NK-92 treated with Interleukin-12 subunit alpha and Interleukin-12 subunit beta, amount 100 ng/mL, for 24 hours (cell line): ENCODE measurements around the gene STK4.
"Not testable (repeated sequence)": the region's sequence is repeated elsewhere in the genome, so short reads cannot be mapped to it uniquely, and the experiment has no call there.

Experiments used
- DNase-seq: peaks from one replicate; lab custom pipeline; 2025; lab: John Stamatoyannopoulos, UW

The STK4 gene

DNA sequence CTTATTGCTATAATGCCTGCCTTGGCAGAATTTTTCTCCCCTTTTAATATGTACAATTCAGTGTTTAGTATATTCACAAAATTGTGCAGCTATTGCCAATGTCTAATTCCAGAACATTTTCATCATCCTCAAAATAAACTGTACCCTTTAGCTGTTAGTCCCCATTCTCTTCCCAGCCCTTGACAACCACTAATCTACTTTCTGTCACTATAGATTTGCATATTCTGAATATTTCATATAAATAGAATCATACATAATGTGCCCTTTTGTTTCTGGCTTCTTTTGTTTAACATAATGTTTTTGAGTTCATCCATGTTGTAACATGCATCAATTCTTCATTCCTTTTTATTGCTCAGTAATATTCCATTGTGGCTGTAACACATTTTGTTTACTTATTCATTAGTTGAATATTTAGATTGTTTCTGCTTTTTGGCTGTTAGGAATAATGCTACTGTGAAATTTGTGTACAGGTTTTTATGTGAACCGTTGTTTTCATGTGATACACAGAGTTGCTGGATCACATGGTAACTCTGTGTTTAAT, 22.4 kb downstream of the STK4 start:
- no peak for DNase-seq

DNA sequence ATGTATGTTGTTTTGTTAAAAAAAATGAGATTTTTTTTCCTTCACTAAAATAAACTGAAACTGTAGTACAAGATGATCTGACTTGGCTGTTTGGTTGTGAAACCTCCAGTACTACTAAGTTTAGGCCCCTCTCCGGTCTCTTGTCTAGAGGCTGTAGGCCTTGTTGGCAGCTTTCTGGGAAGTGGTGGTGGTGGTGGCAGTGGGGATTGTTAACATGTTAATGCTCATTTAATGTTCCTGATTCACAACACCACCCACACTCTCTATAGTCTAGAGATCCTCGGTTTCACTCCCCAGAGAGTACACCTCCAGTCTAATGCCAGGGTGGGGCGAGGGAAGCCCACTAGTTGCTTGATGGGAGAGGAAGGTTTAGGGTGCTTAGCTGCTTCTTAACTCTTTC, 24.1 kb downstream of the STK4 start:
- no peak for DNase-seq

DNA sequence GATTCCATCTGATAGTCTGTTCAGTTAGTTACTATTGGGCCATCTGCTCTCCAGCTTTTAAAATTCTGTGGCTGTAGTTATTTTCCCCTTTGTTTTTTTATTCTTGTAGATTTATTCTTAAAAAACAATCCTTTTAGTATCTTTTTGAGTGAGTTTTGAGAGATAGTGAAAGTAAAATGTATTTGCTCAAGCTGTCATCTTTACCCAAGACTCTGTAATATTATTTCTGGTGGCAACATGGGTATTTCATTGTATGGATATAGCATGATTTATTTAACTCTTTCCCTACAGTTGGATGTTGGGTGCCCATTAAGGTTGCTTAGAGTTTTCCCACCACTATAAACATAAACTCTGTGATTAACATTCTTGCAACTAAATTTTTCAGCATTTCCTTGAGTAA, 24.6 kb downstream of the STK4 start:
- no peak for DNase-seq

DNA sequence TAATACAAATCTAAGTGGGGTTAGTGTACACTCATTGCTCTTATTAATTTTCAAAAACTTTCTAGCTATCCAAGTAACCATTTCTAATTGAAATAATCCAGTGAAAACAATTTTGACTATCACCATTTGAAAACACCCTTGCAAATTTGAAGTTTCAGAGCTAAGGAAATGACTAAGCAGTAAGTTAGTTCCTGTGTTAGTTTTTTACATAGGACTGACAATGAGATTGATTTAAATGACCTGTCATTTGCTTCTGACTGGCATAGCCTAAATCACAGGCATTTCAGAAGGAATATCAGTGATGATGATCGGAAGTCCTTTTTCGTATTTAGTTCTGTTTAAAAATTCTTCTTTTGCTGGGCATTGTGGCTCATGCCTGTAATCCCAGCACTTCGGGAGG, 27.0 kb downstream of the STK4 start:
- DNase-seq = no peak

DNA sequence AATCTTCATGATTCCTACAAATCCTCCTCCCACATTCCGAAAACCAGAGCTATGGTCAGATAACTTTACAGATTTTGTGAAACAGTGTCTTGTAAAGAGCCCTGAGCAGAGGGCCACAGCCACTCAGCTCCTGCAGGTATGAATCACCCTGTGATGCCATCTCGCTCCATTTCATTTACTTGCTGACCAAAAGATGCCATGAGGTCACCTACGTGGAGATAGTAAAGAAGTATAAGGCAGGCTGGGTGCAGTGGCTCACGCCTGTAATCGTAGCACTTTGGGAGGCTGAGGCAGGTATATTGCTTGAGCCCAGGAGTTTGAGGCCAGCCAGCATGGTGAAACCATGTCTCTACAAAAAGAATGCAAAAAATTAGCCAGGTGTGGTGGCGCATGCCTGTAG, 30.9 kb downstream of the STK4 start:
- DNase-seq = no peak

DNA sequence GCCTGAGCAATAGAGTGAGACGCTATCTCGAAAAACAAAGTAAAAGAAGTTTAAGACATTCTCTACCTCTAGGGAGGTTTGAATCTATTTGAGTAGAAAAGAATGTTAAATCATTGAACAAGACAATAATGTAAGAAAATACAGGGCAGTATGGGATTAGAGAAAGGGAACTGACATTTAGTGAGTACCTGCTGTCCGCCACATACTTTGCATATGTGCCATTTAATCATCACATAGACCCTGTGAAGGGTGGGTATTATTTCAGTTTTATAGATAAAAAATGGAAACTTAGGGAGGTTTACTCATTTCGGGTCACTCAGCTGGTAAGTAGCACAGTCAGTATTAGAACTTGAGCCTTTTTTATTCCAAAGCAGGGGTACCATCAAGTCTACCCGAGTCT, 31.4 kb downstream of the STK4 start:
- no peak for DNase-seq

DNA sequence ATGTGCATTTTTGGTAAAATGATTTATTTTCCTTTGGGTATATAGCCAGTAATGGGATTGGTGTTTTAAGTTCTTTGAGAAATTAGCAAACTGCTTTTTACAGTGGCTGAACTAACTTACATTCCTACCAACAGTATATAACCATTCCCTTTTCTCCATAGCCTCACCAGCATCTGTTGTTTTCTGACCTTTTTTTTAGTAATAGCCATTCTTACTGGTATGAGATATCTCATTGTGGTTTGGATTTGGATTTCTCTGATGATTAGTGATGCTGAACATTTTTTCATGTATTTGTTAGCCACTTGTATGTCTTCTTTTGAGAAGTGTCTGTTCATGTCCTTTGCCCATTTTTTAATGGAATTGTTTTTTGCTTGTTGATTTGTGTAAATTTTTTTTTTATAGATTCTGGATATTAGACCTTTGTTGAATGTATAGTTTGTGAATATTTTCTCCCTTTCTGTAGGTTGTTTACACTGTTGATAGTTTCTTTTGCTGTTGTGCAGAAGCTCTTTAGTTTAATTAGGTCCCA, 42.3 kb downstream of the STK4 start:
- no peak for DNase-seq

DNA sequence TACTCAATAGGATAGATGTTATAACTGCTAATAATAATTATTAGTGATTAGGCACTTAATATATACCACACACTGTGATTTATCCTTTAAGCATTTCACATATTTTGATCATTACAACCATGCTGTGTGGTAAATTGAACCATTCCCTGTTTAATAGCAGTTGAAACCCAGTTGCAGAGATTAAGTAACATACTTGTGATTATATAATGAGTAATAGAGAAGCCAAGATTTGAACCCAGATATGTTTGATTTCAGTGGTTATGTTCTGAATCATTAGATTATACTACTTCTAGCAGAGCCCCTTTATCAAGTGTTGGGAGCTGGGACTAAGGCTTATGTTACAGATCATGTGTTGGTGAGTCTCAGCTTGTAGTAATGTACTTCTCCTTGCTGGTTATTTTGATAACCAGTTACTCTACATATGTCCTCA, 44.1 kb downstream of the STK4 start:
- no peak for DNase-seq

DNA sequence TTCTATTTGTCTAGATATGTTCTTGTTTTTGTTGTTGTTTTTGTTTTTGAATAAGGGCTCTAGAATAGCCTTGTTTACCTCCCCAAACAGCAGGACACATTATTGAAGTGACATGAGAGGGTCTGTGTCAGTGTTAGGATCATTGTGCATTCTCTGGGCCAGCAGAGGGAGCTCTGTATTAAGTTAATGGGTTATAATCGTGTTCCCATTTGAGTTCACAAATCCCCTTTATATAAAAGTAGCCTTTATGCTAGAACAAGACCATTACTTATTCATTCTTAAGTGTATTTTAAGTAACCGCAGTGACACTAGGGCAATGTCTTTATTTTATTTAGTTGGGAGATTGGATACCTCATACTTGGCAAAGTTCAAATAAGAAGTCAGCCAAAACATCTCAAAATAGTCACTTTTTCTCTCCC, 44.8 kb downstream of the STK4 start:
- DNase-seq = no peak

DNA sequence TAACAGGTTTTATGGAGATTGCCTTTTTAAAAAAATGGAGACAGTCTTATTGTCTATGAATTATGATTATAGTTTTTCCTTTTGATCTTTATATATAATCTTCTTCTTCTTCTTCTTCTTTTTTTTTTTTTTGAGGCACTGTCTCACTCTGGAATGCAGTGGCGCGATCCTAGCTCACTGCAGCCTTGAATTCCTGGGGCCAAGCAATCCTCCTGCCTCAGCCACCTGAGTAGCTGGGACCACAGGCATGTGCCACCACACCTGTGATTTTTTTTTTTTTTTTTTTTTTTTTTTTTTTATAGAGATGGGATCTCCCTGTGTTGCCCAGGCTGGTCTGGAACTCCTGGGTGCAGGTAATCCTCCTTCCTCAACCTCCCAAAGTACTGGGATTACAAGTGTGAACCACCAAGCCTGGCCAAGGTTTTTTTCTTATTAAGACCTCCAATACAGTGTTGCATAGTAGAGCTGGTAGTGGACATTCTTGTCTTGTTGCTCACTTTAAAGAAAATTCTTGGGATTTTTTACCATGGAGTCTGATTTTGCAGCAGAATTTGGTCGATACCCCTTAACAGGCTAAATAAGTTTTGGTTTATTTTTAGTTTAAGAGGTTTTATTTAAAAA, 46.5 kb downstream of the STK4 start:
- DNase-seq = no peak

DNA sequence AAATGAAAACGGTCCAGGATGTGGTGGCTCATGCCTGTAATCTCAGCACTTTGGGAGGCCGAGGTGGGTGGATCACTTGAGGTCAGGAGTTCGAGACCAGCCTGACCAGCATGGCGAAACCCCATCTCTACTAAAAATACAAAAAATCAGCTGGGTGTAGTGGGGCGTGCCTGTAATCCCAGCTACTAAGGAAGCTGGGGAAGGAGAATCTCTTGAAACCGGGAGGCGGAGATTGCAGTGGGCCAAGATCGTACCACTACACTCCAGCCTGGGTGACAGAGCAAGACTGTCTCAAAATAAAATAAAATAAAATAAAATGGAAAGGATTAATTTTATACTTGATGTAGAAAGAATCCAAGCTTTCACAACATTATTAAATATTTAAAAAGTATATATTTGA, 47.8 kb downstream of the STK4 start:
- DNase-seq = not testable (repeated sequence)

DNA sequence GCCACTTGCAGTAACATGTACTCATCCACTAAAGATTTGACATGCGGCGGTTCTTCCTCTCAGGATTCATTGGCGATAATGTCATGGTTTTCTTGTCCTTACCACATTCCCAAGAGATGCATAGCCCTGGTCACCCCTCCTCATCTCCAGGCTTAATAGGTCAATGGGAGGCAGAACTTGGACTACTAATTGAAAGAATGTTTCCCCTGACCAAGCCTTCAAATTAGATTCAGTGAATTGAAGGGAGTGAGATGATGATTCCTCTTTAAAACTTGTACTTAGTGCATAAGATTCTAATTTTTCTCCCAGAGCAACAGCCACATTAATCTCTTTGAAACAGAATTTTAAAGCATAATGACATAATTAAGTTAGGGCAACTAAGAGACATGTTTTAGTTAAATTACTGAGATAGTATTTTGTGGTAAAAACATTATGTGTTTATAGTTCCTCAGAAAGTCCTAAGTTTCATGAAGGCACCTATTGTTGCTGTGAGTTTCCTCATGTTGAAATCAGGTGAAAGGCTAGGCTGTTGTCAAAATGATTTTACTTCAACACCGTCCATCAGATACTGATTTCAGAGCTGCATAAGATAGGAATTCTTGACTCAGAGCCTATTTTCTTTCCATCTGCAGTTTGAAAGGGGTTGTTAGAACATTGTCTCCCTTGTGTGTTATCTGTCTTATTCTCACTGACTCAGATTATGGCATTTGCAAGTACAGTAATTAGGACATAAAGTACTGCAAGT, 48.5 kb downstream of the STK4 start:
- DNase-seq = no peak

DNA sequence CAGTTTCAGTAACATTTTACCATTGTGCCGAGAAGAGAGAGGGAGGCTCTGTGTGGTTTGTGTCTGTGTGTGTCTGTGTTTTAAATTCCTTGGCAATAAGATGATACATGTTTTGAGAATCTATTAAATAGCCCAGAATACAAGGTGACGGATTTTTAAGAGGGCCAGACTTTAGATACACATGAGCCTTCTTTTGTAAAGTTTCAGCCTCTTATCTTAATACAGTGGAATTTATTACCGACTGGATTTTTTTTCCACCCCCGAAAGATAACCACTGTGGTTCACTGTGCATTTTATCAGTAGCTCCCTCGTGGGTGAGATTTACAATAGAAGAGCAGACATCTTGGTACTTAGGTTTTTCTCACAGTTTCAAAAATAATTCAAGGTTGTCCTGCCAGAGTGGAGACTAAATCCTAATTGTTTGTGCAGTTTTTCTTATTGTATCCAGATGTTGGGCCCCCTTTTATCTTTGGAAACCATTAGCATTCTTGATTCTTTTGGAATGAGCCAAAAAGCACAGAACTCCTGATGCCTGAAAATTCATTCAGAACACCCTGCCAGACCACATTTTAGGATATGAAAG, 49.9 kb downstream of the STK4 start:
- DNase-seq = no peak

DNA sequence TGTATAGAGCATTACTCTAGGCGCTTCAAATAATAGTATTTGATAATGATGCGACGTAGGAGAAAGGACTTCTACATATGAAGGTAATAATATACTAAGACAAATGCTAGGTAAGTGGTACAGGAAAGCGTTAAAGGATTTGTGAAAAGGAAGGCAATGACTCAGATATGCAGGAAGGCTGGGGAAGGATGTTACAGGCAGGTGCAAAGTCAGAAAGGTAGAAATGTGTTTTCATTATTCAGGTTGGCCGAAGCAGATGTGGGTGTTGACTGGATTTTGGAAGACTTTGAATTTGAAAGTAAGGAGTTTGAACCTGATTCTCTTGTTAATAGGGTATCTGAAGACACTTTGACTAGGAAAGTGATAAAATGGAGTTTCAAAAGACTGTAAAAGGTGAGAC, 51.0 kb downstream of the STK4 start:
- DNase-seq = no peak

DNA sequence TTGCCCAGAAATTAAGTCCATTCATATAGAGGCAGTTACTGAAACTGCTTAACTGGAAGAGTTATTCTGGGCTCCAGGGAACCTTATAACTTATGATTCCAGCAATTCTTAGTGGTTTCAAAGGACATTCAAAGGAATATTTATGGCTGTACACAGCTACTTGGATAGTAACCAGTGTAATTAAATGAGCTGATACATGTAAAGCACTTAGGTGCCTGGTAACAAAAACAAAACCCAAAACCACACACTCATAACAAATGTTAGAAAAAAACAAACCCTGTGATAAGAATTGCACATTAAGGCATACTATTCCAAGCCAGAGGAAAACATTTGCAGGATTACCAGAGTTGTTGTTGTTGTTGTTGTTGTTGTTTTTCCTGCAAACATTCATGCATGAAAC, 51.5 kb downstream of the STK4 start:
- no peak for DNase-seq

DNA sequence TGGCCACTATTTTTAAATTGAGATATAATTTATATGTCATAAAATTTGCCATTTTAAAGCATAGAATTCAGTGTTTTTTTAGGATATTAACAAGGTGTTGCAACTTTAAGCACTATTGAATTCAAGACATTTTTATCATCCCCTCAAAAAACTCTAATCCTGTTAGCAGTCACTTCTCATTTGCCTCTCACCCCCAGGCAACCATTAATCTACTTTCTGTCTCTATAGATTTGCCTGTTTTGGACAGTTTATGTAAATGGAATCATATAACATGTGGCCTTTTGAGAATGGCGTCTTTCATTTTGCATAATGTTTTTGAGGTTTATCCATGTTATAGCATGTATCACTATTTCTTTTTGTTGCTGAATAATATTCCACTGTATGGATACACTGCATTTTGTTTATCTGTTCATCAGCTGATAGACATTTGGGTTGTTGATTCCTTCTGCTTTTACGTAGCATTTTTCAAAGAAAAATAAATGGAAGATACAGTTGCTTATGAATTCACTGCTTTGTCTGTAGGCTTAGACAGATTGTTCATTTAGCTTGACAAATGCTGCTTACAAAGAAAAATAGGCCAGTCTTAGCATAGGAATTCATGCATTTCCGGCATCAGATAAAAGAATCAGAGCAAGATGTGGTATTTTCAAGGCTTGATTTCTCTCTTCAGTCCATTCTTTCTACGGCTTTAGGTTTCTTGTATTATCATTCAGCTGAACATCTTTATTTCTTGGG, 52.9 kb downstream of the STK4 start:
- DNase-seq = no peak

DNA sequence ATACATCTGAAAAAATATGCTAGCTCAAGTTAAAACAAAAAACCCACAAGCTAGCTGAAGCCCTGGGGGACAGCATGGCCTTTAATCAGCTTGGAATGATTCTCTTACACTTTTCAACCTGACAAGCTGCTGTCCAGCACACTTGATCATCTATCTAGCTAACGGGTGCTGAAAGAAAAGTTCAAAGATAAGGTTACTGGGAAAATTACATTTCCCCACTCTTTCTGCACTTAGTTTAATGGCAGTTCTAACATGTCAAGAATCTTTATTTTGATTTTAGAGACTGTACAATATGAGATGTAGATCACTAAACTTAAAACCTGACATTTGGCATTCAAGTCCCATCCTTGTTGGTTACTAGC, 53.4 kb downstream of the STK4 start:
- no peak for DNase-seq

DNA sequence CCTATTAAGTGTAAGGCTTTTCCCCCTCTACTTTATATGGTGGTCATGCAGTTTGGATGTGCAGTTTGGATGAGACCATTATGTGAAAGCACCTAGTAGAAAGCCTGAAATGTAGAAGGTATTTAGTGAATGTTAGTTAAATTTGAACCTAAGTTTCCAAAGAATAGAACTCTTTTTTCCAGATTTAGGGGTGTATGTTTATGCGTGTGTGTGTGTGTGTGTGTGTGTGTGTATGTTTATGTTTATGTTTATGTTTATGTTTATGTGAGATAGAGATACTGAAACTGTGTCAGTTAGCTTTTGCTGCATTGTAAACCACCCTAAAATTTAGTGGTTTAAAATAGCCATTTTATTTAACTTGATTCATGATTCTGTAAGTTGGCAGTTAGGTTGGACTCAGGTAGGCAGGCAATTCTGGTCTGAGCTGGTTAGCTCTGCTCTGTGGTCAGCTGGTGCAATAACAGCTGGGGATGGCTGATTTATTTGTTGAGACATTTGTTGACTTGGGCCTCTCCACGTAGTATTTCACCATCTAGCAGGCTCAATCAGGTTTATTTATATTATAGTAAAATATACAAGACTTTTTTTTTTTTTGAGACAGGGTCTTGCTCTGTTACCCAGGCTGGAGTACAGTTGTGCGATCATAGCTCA, 54.0 kb downstream of the STK4 start:
- no peak for DNase-seq

DNA sequence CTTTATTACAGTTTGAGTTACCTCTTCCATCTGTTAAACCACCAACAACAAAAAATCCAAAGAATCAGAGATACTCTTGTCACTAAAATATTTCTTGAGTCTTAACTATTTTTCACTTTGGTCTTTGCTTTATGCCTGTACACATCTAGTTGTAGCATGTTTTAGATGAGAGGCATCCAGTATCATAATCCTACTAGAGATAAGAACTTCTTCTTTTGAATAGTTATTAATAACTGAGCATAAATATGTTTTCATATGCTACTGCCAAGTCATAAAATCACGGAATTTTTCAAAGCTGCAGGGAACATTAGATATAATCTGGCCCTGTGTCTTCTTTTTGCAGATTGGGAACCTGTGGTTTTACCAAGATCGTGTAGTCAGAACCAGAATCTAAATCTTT, 55.3 kb downstream of the STK4 start:
- DNase-seq = no peak

DNA sequence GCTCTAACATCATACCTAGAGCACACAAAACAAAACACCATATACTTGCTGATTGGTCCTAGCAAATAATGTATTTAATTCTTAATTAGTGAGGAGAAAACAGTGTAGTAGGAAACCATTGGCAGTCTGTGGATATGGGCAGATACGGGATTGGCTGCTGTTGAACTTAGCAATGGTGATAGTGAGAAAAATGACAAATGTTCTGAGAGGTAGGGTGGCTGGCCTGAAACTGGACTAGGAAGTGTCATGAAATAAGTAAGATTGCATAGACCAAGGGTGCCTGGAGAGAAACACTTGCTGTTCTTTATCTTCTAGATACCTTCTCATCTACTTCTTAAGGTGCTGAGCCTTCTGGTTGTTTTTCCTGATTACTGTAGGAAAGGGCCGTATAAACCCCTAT, 56.8 kb downstream of the STK4 start:
- not testable (repeated sequence) for DNase-seq

DNA sequence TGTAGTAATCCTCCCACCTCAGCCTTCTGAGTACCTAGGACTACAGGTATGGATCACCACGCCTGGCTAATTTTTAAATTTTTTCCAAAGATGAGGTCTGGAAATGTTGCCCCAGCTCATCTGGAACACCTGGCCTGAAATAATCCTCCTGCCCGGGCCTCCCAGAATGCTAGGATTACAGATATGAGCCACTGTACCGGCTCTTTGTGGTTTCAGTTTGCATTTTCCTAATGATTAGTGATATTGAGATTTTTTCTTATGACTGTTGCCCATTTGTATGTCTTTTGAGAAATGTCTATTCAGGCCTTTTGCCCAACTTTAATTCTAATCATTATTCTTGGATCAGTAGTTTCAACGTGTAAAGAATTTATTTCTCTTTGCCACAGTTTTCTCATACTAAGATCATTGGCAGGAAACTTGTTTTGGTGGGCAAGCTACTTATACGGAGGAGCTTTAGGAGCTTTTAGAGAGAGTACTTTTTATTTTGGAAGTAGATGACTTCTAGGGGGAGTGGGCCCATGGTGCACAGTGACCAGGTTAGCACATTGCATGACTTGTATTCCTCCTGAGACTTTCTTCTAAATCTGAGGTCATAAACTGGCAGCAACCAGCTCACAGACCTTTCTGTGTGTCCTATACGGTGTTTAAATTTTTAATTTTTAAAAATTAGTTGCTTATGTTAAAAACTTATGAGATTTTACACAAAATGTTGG, 62.3 kb downstream of the STK4 start:
- DNase-seq = no peak
